NB4 (cell line): ENCODE measurements around the gene ADGRF3.
A peak's percentile ranks its signal among the peaks of the same experiment; 100 is the strongest.
"Not testable (repeated sequence)": the region's sequence is repeated elsewhere in the genome, so short reads cannot be mapped to it uniquely, and the experiment has no call there.

ENCODE experiments used
- DNase-seq: peaks from one replicate; pipeline ENCODE4 v3.0.0; 2010; ENCODE audit warnings: low read depth
- H3K4me3 ChIP-seq: one replicate; pipeline ENCODE4 v1.5.1; 2011; ENCODE audit warnings: mild to moderate bottlenecking, low read depth, low read length, moderate library complexity
- CTCF ChIP-seq: IDR thresholded peaks from one replicate; pipeline ENCODE4 v1.5.1; 2012; ENCODE audit warnings: low read depth, low read length
- MAX ChIP-seq: IDR thresholded peaks from 2 replicates; pipeline ENCODE4 v1.6.1; 2011; ENCODE audit warnings: low read depth, low read length
- MYC ChIP-seq: IDR thresholded peaks from 2 replicates; pipeline ENCODE4 v1.6.1; 2011; ENCODE audit warnings: low read depth, low read length
- POLR2A ChIP-seq: IDR thresholded peaks from 2 replicates; pipeline ENCODE4 v1.6.1; 2011; ENCODE audit warnings: mild to moderate bottlenecking; ENCODE audit not compliant: insufficient read length; ENCODE audit errors: extremely low read depth

The ADGRF3 gene

GRCh38 chr2:26355038-26355995 lies 8.7 kb upstream of the ADGRF3 start:
- DNase-seq, result peak; percentile 57
- no peak for TF ChIP-seq MYC
- TF ChIP-seq POLR2A, result no peak
- TF ChIP-seq MAX, result no peak
- no peak for TF ChIP-seq CTCF
- no peak overlapping the region for H3K4me3 ChIP-seq

GRCh38 chr2:26354469-26354868 lies 7.9 kb upstream of the ADGRF3 start:
- DNase-seq, H3K4me3 ChIP-seq: not testable (repeated sequence)

- DNase-seq, result peak; percentile 32
- TF ChIP-seq POLR2A (no peak), MAX (no peak), MYC (no peak), CTCF (no peak)
- no peak overlapping the region for H3K4me3 ChIP-seq
Observed at GRCh38 chr2:26352892-26353291, 6.3 kb upstream of the ADGRF3 start.

GRCh38 chr2:26351375-26352090 lies 4.9 kb upstream of the ADGRF3 start:
- no peak overlapping the region for H3K4me3 ChIP-seq
- TF ChIP-seq POLR2A, result no peak
- no peak for TF ChIP-seq MAX
- TF ChIP-seq CTCF, result no peak
- no peak for TF ChIP-seq MYC
- no peak for DNase-seq

- H3K4me3 ChIP-seq, result peak overlapping the region; percentile 2
- peak; percentile 66 for DNase-seq
- no peak for TF ChIP-seq CTCF
- TF ChIP-seq MAX, result no peak
- no peak for TF ChIP-seq MYC
- TF ChIP-seq POLR2A, result no peak
Observed at GRCh38 chr2:26349690-26350089, 3.1 kb upstream of the ADGRF3 start.

GRCh38 chr2:26347286-26347865 lies 787 bp upstream of the ADGRF3 start:
- H3K4me3 ChIP-seq, result peak overlapping the region; percentile 87
- no peak for TF ChIP-seq POLR2A
- TF ChIP-seq CTCF, result no peak
- TF ChIP-seq MYC, result no peak
- TF ChIP-seq MAX, result no peak
- DNase-seq, result peak; percentile 47
